ENCODE results near the gene COL4A3.

Gene COL4A3

GRCh38 chr2:227293531-227293930, 129.1 kb downstream of the COL4A3 start:
- DNase-seq (ENCODE audit: low spot score): no peak

- DNase-seq (ENCODE audit: low spot score): no peak
These were observed 131.4 kb downstream of the COL4A3 start for GRCh38 chr2:227295806-227296205.

- no peak for DNase-seq (ENCODE audit: low spot score)
These were observed 132.4 kb downstream of the COL4A3 start for GRCh38 chr2:227296671-227297405.

- no peak for DNase-seq (ENCODE audit: low spot score)
These were observed 137.1 kb downstream of the COL4A3 start for GRCh38 chr2:227301523-227301922.

- no peak for DNase-seq (ENCODE audit: low spot score)
These were observed 144.4 kb downstream of the COL4A3 start for GRCh38 chr2:227308784-227309183.

GRCh38 chr2:227310756-227311110, 146.3 kb downstream of the COL4A3 start:
- peak; percentile 93 for DNase-seq (ENCODE audit: low spot score)

GRCh38 chr2:227311861-227312506, 147.6 kb downstream of the COL4A3 start:
- no peak for DNase-seq (ENCODE audit: low spot score)

- no peak for DNase-seq (ENCODE audit: low spot score)
These were observed 148.2 kb downstream of the COL4A3 start for GRCh38 chr2:227312579-227312978.

- DNase-seq (ENCODE audit: low spot score): no peak
These were observed 148.9 kb downstream of the COL4A3 start for GRCh38 chr2:227313310-227313709.

- DNase-seq (ENCODE audit: low spot score): no peak
These were observed 153.4 kb downstream of the COL4A3 start for GRCh38 chr2:227317834-227318233.

GRCh38 chr2:227320305-227321094, 156.1 kb downstream of the COL4A3 start:
- no peak for DNase-seq (ENCODE audit: low spot score)

- DNase-seq (ENCODE audit: low spot score): no peak
These were observed 158.2 kb downstream of the COL4A3 start for GRCh38 chr2:227322530-227323205.

- no peak for DNase-seq (ENCODE audit: low spot score)
These were observed 159.4 kb downstream of the COL4A3 start for GRCh38 chr2:227323818-227324217.

- no peak for DNase-seq (ENCODE audit: low spot score)
These were observed 160.2 kb downstream of the COL4A3 start for GRCh38 chr2:227324642-227324994.

- DNase-seq (ENCODE audit: low spot score): peak; percentile 95
These were observed 160.8 kb downstream of the COL4A3 start, which contains the start of gene MFF for GRCh38 chr2:227324995-227325838. Gene MFF, plus strand, starts transcription at chr2:227325251. Its CDS starts 5,415 bp downstream, at chr2:227330666.

GRCh38 chr2:227325839-227326195, 161.4 kb downstream of the COL4A3 start:
- DNase-seq (ENCODE audit: low spot score): peak; percentile 60

GRCh38 chr2:227326783-227327182, 162.4 kb downstream of the COL4A3 start:
- no peak for DNase-seq (ENCODE audit: low spot score)

GRCh38 chr2:227335713-227336112, 171.3 kb downstream of the COL4A3 start:
- DNase-seq (ENCODE audit: low spot score): no peak

GRCh38 chr2:227337442-227337841, 173.0 kb downstream of the COL4A3 start:
- no peak for DNase-seq (ENCODE audit: low spot score)

GRCh38 chr2:227339098-227339599, 174.7 kb downstream of the COL4A3 start:
- DNase-seq (ENCODE audit: low spot score): peak; percentile 77

- DNase-seq (ENCODE audit: low spot score): no peak
These were observed 175.7 kb downstream of the COL4A3 start for GRCh38 chr2:227340106-227340505.

All from kidney tubule cell (primary cell).